Activated CD8-positive, alpha-beta memory T cell treated with anti-CD3 and anti-CD28 coated beads, Interleukin-2, amount 50 U/mL, for 1 hour (primary cell): ENCODE measurements around the gene DNAJA3.

Source experiments
- DNase-seq: peaks from one replicate; pipeline ENCODE4 v3.0.0-alpha.2; 2020; ENCODE audit errors: extremely low read depth

Gene DNAJA3

GRCh38 chr16:4425378-4426020 lies at the start of gene DNAJA3:
Gene DNAJA3 (plus strand): TSS chr16:4425868. CDS start chr16:4425882, 14 bp downstream.
- peak; percentile 74 for DNase-seq

- DNase-seq: no peak
These were observed 49.4 kb upstream of the DNAJA3 start for GRCh38 chr16:4376126-4376892.

- DNase-seq: no peak
These were observed 48.6 kb upstream of the DNAJA3 start for GRCh38 chr16:4376893-4377572.

- no peak for DNase-seq
These were observed 48.0 kb upstream of the DNAJA3 start for GRCh38 chr16:4377573-4378154.

- DNase-seq: no peak
These were observed 47.5 kb upstream of the DNAJA3 start for GRCh38 chr16:4378161-4378666.

GRCh38 chr16:4378999-4379690 lies 46.5 kb upstream of the DNAJA3 start:
- DNase-seq: no peak

- DNase-seq: no peak
These were observed 45.3 kb upstream of the DNAJA3 start for GRCh38 chr16:4380119-4381063.

GRCh38 chr16:4381072-4381934 lies 44.4 kb upstream of the DNAJA3 start:
- no peak for DNase-seq

- DNase-seq: no peak
These were observed 43.5 kb upstream of the DNAJA3 start for GRCh38 chr16:4381935-4382794.

GRCh38 chr16:4382795-4383357 lies 42.8 kb upstream of the DNAJA3 start:
- DNase-seq: no peak

GRCh38 chr16:4383591-4384444 lies 41.9 kb upstream of the DNAJA3 start:
- DNase-seq: no peak

- no peak for DNase-seq
These were observed 41.1 kb upstream of the DNAJA3 start for GRCh38 chr16:4384509-4384942.

GRCh38 chr16:4385066-4385788 lies 40.4 kb upstream of the DNAJA3 start:
- no peak for DNase-seq

- no peak for DNase-seq
These were observed 39.7 kb upstream of the DNAJA3 start for GRCh38 chr16:4385789-4386450.

- DNase-seq: no peak
These were observed 39.2 kb upstream of the DNAJA3 start for GRCh38 chr16:4386451-4386805.

GRCh38 chr16:4386951-4387565 lies 38.6 kb upstream of the DNAJA3 start:
- DNase-seq: no peak
